Upper lobe of left lung (tissue), 6 donors: ENCODE measurements around the gene F12. TPM values are rescaled to one million over a fixed set of nuclear protein-coding genes. Genes with fewer than 3 reads are reported as not detected.
A peak's percentile ranks its signal among the peaks of the same experiment; 100 is the strongest.

Source experiments
- ATAC-seq, 2 donors: fragments of 200-7000 bp; cut with Tn5 transposase; one replicate each; pipeline ENCODE4 v1.9.1; 2022; ENCODE audit warnings: mild to moderate bottlenecking in 2 of 2, moderate library complexity in 2 of 2; ENCODE audit not compliant: low FRiP score in 2 of 2
- DNase-seq, 2 donors: peaks; one replicate each; pipeline ENCODE4 v3.0.0-alpha.2; 2019 to 2020
- H3K27ac ChIP-seq, 4 donors: fragments of 200-600 bp; sonication (generic); one replicate each; pipeline ENCODE4 v1.5.1; 2016 to 2019
- H3K27me3 ChIP-seq, 4 donors: fragments of 200-600 bp; sonication (generic); one replicate each; pipeline ENCODE4 v1.5.1; 2017 to 2019
- H3K36me3 ChIP-seq, 4 donors: fragments of 200-600 bp; sonication (generic); one replicate each; pipeline ENCODE4 v1.5.1; 2016 to 2019
- H3K4me1 ChIP-seq, 4 donors: fragments of 200-600 bp; sonication (generic); one replicate each; pipeline ENCODE4 v1.5.1; 2018 to 2019
- H3K4me3 ChIP-seq, 4 donors: fragments of 200-600 bp; sonication (generic); one replicate each; pipeline ENCODE4 v1.5.1; 2017 to 2019; ENCODE audit warnings: mild to moderate bottlenecking in 2 of 4, moderate library complexity in 1 of 4
- H3K9me3 ChIP-seq, 4 donors: fragments of 200-600 bp; sonication (generic); one replicate each; pipeline ENCODE4 v1.5.1; 2018 to 2019
- EP300 ChIP-seq, 4 donors: sonication (generic); formaldehyde crosslinking; IDR thresholded peaks; one replicate each; pipeline ENCODE4 v1.5.1; 2017; ENCODE audit warnings: antibody characterized with exemption in 4 of 4, control low read depth in 2 of 4
- POLR2A ChIP-seq, 4 donors: fragments of 450-650 bp; IDR thresholded peaks; one replicate each; pipeline ENCODE4 v1.5.1; 2016 to 2017; ENCODE audit warnings: antibody characterized with exemption in 4 of 4, mild to moderate bottlenecking in 2 of 4
- POLR2AphosphoS5 ChIP-seq, 2 donors: sonication (generic); formaldehyde crosslinking; IDR thresholded peaks; one replicate each; pipeline ENCODE4 v1.5.1; 2017; ENCODE audit warnings: antibody characterized with exemption in 2 of 2
- WGBS, 2 donors: methylation state at CpG; one replicate each; pipeline ENCODE4 v1.1.5; 2017 to 2018; 5-methylcytosine and 5-hydroxymethylcytosine counted together
- total RNA-seq, 6 donors: library from RNA; depleted of rRNA in 4 of 6; stranded (reverse); fragments of >200 nt in 4 of 6; gene quantifications; one replicate each; pipeline versions ENCODE4 v1.1.0 to v1.2.1, GENCODE V29; 2016 to 2021
- TF ChIP-seq, protein P1 (sequence below), 6 experiments: fragments of 450-650 bp in 4 of 6; fragments of 200-600 bp in 2 of 6; sonication (generic) in 2 of 6; IDR thresholded peaks; one replicate each; pipeline ENCODE4 v1.5.1; 2016 to 2019; ENCODE audit warnings: antibody characterized with exemption in 6 of 6
- donor health status: DM: no; HTN: no; CAD: no; lungs with moderate emphysema.
- donor health status: DM: no; HTN: yes; CAD: no; lungs with severe emphysema.

The F12 gene
- total RNA-seq, 6 donors from 2014 or later: 0.91 to 7.8 (median 2.1) TPM; not detected in 1

DNA sequence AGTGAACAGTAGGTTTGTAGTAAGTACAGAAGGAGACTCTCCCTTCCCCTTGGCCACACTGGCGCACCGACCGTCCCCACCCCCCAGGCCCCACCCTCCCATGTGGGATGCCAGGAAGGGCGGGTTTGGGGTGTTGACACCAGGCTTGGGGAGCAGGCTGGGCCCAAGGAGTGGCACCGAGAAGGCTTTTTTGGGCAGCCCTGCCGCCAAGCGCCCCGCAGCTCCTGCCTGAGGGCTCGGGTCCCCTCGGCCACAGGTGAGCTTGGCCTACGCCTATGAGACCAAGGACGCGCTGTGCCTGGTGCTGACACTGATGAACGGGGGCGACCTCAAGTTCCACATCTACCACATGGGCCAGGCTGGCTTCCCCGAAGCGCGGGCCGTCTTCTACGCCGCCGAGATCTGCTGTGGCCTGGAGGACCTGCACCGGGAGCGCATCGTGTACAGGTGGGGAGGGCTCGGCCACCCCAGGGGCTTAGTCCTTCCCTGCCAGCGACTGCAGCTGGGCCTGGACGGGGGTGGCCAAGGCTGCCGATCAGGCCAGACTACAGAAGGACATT, 24.4 kb upstream of the F12 start:
- Histone ChIP-seq H3K4me3 (no peak overlapping the region), H3K27ac (no peak overlapping the region), H3K9me3 (no peaks in the 10 kb centered on the region), H3K4me1 (peaks cover 27 to 48% (median 33%) of the 10 kb centered on the region in 4 donors), H3K36me3 (peaks cover 25 to 85% (median 76%) of the 10 kb centered on the region in 4 donors), H3K27me3 (no peaks in the 10 kb centered on the region)
- DNase-seq: peak in 1 of 2 donors; percentile 77
- 83 to 94% methylated on average over 10 to 29 of the region's 29 CpGs for WGBS, 2 donors
- TF ChIP-seq POLR2AphosphoS5 (IDR thresholded peaks at IDR 0.05): no peak
- ATAC-seq: no peak

DNA sequence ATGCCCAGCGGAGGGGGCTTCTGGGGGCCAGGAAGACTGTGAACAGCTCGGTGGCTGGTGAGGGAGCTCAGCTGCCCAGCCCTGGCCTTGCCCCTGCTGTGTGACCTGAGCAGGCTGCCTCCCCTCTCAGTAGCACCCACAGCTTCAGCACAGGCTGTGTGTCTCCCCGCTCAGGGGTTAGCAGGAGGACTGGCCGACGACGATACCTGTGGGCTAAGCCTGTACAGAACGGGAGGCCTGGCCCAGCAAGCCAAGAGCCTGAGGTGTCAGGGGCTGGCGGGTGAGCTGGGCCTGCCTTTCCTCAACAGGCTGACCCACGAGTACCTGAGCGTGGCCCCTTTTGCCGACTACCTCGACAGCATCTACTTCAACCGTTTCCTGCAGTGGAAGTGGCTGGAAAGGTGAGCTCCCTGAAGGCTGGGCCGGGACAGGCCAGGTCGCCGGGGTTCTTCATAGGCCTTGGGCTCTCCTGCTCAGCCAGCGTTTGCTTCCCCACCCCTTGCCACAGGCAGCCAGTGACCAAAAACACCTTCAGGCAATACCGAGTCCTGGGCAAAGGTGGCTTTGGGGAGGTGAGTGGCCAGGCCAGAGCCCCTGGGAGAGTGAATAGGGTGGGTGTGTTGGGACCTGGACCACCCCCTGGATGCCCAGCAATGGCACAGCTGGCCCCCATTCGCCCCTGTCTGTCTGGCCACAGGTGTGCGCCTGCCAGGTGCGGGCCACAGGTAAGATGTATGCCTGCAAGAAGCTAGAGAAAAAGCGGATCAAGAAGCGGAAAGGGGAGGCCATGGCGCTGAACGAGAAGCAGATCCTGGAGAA, 23.7 kb upstream of the F12 start:
- H3K36me3 ChIP-seq: peaks cover 25 to 78% (median 74%) of the 10 kb centered on the region in 4 donors
- no peaks in the 10 kb centered on the region for H3K9me3 ChIP-seq
- DNase-seq: no peak
- H3K27me3 ChIP-seq: no peaks in the 10 kb centered on the region
- no peak overlapping the region for H3K4me3 ChIP-seq
- ATAC-seq: no peak
- peaks cover 34 to 55% (median 40%) of the 10 kb centered on the region in 4 donors for H3K4me1 ChIP-seq
- 95 to 97% methylated on average over 15 to 24 of the region's 25 CpGs for WGBS, 2 donors
- H3K27ac ChIP-seq: peak overlapping the region in 3 of 4 donors; percentile 76 to 93 (median 90)
- TF ChIP-seq EP300 (IDR thresholded peaks at IDR 0.05): no peak
- no peak for TF ChIP-seq POLR2A (IDR thresholded peaks at IDR 0.05)
- TF ChIP-seq POLR2AphosphoS5 (IDR thresholded peaks at IDR 0.05): no peak
- TF ChIP-seq, protein P1, sequence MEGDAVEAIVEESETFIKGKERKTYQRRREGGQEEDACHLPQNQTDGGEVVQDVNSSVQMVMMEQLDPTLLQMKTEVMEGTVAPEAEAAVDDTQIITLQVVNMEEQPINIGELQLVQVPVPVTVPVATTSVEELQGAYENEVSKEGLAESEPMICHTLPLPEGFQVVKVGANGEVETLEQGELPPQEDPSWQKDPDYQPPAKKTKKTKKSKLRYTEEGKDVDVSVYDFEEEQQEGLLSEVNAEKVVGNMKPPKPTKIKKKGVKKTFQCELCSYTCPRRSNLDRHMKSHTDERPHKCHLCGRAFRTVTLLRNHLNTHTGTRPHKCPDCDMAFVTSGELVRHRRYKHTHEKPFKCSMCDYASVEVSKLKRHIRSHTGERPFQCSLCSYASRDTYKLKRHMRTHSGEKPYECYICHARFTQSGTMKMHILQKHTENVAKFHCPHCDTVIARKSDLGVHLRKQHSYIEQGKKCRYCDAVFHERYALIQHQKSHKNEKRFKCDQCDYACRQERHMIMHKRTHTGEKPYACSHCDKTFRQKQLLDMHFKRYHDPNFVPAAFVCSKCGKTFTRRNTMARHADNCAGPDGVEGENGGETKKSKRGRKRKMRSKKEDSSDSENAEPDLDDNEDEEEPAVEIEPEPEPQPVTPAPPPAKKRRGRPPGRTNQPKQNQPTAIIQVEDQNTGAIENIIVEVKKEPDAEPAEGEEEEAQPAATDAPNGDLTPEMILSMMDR (IDR thresholded peaks at IDR 0.05): no peak

DNA sequence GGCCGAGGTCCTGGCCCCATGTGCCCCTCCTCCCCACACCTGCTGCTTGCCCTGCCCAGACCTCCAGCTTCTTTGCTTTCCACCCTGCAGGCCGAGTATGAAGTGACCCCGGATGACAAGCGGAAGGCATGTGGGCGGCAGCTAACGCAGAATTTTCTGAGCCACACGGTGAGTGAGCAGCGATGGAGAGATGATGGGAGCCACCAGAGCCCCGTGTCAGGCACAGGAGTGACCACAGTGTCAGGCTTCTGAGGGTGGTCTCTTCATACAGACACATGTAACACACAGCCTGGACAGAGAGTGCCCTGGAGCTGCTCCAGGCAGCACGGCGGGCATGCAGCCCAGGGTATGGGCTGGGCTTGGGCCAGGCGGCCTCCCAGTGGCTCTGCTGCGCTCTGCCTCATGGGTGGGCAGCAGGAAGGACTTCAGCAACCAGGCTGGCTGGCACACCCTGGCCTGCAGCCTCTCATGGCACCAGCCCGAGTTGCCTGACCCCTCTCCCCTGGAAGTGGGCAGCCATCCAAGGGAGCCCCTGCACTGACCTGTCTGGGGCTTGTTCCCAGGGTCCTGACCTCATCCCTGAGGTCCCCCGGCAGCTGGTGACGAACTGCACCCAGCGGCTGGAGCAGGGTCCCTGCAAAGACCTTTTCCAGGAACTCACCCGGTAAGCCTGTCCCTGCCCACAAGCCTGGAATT, 22.9 kb upstream of the F12 start:
- Histone ChIP-seq H3K36me3 (peaks cover 25 to 70% (median 67%) of the 10 kb centered on the region in 4 donors), H3K4me3 (no peak overlapping the region), H3K27ac (peak overlapping the region; percentile 39 to 93 (median 83)), H3K4me1 (peaks cover 42 to 60% (median 47%) of the 10 kb centered on the region in 4 donors), H3K9me3 (no peaks in the 10 kb centered on the region), H3K27me3 (no peaks in the 10 kb centered on the region)
- no peak for ATAC-seq
- no peak for DNase-seq
- WGBS, 2 donors: 80 to 82% methylated on average over 5 to 13 of the region's 18 CpGs
- TF ChIP-seq POLR2A (IDR thresholded peaks at IDR 0.05): no peak
- no peak for TF ChIP-seq EP300 (IDR thresholded peaks at IDR 0.05)

DNA sequence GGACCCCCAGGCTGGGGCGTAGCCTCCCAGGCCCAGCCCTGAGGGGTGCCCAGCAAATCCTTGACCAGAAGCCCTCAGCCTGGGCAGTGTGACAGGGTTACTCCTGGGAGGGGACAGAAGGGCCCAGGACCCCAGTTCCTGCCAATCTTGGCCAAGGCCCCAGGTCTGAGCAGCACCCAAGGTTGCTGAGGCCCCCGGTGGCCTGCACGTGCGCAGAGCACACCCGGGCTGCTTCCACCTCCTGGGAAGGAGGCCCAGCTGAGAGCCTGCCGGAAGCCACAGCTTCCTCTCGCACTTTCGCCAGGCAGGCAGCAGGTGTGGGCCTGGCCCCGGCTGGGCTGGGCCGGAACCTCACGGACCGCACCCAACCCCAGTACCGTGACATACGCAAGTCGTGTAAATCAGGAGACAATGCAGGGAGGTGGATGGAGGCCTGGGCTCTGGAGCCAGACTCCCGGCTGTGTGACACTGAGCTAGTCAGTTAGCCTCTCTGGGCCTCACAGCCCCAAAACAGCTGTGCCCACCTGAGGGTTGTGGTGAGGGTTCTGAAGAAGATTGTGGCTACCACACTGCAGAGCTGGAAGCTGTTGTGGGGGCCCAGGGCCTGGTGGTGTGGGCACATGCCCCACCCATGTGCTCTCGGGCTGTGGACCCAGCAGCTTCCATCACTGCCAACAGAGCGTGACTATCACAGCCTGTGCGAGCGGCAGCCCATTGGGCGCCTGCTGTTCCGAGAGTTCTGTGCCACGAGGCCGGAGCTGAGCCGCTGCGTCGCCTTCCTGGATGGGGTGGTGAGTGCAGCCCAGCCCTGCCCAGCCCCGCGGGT, 22.2 kb upstream of the F12 start:
- Histone ChIP-seq H3K27me3 (no peaks in the 10 kb centered on the region), H3K9me3 (no peaks in the 10 kb centered on the region), H3K4me1 (peaks cover 45 to 63% (median 50%) of the 10 kb centered on the region in 4 donors), H3K27ac (peak overlapping the region; percentile 39 to 93 (median 83)), H3K4me3 (no peak overlapping the region), H3K36me3 (peaks cover 25 to 63% (median 60%) of the 10 kb centered on the region in 4 donors)
- ATAC-seq (no peak), DNase-seq (peak; percentile 74 to 88)
- TF ChIP-seq POLR2AphosphoS5 (IDR thresholded peaks at IDR 0.05) (peak; percentile 22 to 47), EP300 (IDR thresholded peaks at IDR 0.05) (no peak), POLR2A (IDR thresholded peaks at IDR 0.05) (peak in 1 of 4 donors; percentile 8)
- 64 to 79% methylated on average over 14 to 27 of the region's 29 CpGs for WGBS, 2 donors

DNA sequence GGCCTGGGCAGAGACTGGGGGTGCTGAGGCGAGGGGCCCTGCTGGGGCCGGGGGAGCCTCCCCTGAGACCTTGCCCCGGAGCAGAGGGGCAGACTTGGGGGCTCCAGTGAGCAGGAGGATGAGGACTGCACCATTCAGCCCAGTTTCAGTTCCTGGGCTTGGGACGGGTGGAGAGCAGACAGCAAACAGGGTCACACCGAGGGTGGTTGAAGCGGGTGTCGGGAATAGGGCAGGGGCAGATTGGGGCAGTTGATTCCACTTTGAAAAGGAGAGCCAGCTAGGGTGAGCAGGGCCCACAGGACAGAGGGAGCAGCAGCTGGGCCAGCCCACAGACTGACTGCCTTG, 21.6 kb upstream of the F12 start:
- ATAC-seq (no peak), DNase-seq (no peak)
- peaks cover 45 to 63% (median 50%) of the 10 kb centered on the region in 4 donors for H3K4me1 ChIP-seq
- no peak overlapping the region for H3K4me3 ChIP-seq
- WGBS, 2 donors: 73 to 82% methylated on average over 7 of the region's 7 CpGs
- peaks cover 24 to 57% (median 54%) of the 10 kb centered on the region in 4 donors for H3K36me3 ChIP-seq
- no peaks in the 10 kb centered on the region for H3K27me3 ChIP-seq
- H3K9me3 ChIP-seq: no peaks in the 10 kb centered on the region
- TF ChIP-seq EP300 (IDR thresholded peaks at IDR 0.05): no peak
- no peak for TF ChIP-seq POLR2AphosphoS5 (IDR thresholded peaks at IDR 0.05)
- TF ChIP-seq POLR2A (IDR thresholded peaks at IDR 0.05): no peak
- TF ChIP-seq, protein P1 (IDR thresholded peaks at IDR 0.05): no peak
- H3K27ac ChIP-seq: peak overlapping the region; percentile 39 to 93 (median 83)
